Ureter (tissue), 1 donor: ENCODE measurements around the gene PSMA5. TPM values are rescaled to one million over a fixed set of nuclear protein-coding genes. Genes with fewer than 3 reads are reported as not detected.
"Not testable (repeated sequence)": the region's sequence is repeated elsewhere in the genome, so short reads cannot be mapped to it uniquely, and the experiment has no call there.

Source experiments
- DNase-seq: peaks from one replicate; pipeline ENCODE4 v3.0.0-alpha.2; 2020; ENCODE audit warnings: low spot score
- total RNA-seq: library from RNA; stranded (reverse); gene quantifications from one replicate; pipeline ENCODE4 v1.2.4, GENCODE V29; 2023
- donor health status: DM: yes; HTN: yes; CAD: no.

Gene PSMA5
- 78.1 TPM for total RNA-seq

DNA sequence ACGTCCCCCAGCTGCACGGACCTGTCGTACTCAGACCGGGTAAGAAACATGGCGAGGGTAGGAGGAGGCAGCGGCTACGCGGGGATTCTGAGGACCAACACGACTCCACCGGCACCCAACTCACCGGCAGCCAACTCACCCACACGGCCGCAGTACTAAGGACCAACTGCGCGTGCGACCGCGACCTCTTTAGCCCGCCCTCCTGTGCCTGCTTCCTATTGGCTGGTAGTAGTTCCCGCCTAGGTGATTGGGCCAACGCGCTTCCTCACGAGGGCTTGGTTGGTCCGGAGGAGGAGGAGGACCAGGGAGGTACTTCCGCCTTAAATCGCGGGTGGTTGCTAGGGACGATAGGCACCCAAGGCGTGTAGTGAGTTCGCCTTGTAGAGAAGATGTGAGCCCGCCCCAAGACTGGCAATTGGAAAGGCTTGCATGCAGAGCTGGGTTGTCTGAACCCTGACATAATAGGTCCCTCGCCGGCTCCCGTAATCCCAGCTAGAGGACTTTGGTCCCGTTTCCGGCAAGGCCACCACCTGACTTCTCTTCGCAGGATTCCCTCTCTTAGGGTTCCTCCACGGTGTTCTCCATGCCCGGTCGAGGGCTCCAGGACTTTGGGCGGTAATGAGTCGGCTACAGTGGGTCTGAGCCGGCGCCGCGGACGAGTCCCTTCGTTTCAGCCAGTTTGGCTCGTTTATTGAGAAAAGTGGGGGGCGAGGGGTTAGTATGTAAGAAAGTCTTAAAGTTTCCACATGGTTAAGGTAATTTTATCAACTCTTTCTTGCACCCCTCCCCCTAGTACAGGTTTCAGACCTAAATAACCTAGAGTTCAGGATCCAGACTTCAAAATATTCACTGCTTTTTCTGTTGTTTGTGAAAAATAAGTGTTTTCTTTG lies at the start of gene PSMA5:
Gene PSMA5, minus strand, starts transcription at position 168 of the 890 bp plus-strand sequence. Its CDS starts 118 bp downstream, at position 50.
- peak; percentile 98 for DNase-seq

DNA sequence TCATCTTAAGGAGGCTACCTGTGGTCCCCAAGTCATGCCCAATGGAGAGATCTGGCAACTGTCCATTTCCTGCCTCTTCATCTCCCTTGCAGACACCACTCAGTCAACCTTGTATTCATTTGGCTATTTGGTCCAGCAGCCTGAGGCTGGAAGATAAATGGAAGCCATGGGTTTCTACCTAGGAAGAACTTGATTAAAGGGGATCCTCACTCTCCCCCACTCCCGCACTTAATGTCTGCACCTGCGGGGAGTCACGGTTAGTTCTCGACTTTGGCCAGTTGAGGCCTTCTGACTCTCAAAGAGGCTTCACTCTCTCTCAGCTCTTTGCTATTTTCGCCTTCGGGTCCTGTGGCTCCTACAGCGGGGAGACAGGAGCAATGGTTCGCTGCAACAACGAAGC lies 49.0 kb upstream of the PSMA5 start:
- DNase-seq, result no peak

DNA sequence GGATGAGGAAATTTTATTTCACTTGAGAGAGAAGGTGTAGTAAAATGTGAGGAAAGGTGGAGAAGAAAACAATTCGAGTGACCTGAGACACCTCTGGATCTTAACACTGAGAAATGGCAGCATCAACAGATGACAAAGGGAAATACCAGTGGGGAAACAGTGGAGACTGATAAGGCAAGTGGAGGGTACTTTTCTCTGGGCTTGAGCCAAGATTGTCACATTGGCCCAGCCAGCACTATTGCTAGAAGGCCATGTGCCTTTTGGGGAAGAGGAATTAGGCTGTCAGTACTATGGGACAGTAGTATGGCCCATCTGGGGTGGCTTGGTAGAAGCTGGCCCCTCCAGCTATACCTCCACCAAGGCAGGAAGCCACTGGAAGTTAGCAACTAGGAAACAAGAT lies 48.4 kb upstream of the PSMA5 start:
- DNase-seq, result no peak

DNA sequence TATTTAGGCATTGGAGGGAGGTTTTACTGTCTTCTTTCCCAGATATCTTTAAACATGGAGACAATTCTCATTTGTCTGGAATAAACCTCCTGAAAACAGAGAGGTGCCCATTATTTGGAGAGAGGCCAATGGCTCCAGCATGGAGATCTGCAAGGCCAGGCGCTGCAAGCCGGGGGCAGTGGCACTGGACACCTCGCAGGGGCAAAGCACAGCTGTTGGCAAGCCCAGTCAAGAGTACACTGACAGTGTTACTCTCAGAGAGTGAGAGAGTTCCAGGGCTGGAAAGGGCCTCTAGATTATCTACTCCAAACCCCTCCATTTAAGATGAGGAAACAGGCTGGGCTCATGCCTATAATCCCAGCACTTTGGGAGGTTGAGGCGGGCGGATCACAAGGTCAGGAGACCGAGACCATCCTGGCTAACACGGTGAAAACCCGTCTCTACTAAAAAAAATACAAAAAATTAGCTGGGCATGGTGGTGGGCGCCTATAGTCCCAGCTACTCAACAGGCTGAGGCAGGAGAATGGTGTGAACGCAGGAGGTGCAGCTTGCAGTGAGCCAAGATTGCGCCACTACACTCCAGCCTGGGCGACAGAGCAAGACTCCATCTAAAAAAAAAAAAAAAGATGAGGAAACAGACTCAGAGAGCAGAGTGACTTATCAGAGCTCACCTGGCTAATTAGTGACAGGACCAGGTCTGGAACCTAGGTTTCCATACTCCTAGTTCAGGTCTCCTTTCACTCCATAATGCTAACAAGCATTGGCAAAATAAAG lies 47.2 kb upstream of the PSMA5 start:
- DNase-seq, result not testable (repeated sequence)

DNA sequence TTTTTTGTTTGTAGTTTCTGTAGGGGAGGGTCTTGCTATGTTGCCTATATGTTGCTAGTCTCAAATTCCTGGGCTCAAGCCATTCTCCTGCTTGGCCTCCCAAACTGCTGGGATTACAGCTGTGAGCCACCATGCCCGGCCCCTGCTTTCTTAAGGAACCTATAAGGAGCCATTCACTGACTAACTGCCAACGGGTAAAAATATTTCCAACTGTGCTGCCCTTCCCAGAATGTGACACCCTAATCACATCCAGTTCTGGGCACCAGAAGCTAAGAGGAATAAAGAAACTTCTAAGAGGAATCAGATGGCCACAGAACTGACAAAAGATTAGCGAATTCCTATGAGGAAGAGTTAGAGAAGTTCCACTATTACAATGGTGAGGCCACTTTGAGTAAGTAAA lies 46.5 kb upstream of the PSMA5 start:
- no peak for DNase-seq

DNA sequence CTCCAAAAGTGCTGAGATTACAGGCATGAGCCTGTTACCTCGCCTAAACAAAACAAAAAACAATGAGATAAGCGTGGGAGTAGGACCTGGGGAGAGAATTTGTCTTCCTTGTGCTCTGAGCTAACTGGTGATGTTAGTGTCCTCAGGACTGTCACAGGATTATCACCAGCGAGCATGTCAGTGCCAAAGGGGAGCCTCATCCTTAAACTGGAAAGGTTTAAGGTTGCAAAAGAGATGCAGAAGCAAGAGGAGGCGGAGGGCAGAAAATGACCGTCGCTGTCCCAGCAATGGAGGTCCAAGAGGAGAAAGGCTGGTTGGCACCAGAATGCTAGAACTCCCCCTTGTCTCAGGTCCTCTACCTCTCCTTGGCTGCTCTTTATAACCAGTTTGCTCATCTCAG lies 44.0 kb upstream of the PSMA5 start:
- no peak for DNase-seq

DNA sequence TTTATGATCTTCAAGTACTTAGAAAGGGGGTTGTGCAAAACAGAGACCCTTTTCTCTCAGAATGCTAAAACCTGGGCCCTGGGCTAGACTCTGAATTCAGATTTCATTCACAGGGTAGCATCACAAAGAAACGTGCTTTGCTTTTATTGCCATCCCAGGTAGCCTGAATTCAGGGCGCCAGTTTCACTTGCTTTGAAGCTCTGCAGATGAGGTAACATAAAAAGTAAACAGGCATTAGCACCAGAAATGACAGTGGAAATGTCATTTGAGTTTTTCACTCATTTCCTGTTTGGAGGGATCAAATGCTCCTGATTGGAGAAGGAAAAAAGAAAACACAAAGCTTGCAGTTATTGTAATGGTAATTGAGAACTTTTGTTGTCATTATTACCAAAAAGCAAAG lies 42.7 kb upstream of the PSMA5 start:
- DNase-seq, result no peak

DNA sequence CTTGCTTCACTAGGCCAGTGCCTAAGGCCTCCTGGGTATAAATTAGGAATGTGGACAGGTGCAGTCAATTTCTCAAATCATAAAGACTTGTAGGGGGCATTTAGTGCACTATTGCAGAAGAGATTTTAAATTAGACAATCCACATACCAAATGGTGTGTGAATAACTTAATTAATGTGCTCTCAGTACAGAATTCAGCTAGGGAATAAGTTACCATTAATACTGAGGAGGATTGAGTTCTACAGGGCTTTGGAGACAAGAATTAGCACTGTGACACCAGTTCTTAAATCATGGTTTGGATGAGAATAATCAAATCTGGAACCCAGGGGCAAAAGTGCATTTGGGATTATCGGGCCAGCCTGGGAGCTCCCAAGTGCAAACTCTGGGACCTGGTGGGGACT lies 41.8 kb upstream of the PSMA5 start:
- DNase-seq, result no peak

DNA sequence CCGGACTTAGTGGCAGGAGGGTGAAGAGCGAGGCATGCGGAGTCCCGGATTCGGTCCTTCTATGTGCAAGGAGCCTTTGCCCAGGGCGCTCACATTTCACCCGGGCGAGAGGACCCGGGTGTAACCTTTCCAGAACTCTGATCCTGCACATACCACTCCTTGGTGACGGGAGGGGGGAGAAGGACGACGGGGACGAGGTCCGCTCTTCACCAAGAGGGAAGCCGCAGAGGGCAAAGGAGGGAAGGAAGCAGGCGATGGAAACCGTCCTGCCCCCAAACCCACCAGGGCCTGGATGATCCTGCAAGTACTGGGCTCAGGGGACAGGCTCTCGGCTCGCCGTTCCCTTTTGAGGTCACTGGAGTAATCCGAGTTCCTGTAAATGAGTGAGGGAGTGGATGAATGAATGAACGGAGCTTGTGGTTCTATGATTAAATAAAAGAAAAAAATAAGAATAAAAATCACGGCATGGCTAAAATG lies 41.1 kb upstream of the PSMA5 start:
- DNase-seq, result no peak

DNA sequence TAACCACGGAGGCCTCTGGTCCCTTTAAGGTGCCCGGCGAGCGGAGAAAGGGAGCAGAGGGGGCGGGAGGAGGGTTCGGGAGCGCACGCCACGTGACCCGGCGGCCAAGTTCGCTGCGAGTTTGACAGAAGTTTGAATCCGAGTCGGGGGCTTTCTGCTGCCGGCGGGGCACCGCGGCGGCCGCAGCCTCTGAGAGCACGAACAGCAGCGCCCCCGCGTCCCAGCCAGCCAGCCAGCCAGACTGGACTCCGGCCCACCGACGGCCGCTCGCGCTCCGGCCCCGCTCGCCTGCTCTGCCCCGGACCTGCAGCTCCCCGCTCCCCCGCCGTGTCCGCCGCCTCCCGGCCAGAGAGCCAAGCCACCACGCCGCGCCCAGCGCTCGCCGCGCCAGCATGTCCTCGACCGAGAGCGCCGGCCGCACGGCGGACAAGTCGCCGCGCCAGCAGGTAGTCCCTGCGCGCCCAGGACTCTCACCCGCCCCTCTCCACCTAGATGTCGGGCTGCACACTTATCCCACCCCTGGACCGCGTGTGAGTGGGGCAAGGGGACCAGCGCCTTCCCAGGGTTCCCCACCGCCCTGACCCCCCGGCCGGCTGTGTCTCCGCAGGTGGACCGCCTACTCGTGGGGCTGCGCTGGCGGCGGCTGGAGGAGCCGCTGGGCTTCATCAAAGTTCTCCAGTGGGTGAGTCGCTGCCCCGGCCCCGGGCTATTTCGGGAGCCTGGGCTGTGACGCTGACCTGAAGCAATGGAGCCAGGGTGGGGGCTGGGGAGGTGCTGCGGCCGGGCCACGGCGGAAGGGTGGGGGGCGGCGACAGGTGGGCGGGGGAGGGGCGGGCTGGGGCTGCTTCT lies 40.4 kb upstream of the PSMA5 start, which contains the start of gene SYPL2:
Gene SYPL2, plus strand, starts transcription at position 95 of the 849 bp plus-strand sequence. Its CDS starts 298 bp downstream, at position 393.
- DNase-seq, result no peak

DNA sequence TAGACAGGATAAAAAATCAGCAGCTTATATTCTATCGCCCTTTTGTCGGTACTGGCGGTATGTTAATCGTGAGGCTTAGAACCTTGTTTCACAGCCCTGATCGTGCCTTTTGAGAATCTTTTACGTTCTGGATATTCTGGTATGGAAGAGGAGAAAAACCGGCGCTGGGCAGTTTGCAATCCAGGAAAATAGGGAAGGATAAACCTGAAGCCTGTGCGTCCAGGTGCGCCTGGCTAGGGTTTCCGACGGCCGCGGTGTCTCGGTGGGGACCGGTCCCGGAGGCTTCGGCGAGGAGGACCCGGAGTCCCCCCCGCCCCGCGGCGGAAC lies 39.8 kb upstream of the PSMA5 start:
- DNase-seq, result no peak

DNA sequence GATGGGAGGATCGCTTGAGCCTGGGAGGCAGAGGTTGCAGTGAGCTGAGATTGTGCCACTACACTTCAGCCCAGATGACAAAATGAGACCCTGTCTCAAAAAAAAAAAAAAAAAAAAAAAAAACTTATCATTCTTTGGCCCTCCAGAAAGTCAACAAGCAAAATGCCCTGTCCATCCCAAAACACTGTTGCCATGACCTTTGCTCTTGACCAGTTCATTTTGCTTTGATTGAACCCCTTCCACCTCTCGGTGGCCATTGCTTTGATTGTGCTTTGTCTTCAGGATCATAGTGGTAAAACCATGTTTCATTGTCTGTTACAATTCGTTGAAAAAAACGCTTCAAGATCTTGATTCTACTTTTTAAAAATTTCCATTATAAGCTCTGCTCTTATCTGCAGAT lies 31.6 kb upstream of the PSMA5 start:
- DNase-seq, result no peak

DNA sequence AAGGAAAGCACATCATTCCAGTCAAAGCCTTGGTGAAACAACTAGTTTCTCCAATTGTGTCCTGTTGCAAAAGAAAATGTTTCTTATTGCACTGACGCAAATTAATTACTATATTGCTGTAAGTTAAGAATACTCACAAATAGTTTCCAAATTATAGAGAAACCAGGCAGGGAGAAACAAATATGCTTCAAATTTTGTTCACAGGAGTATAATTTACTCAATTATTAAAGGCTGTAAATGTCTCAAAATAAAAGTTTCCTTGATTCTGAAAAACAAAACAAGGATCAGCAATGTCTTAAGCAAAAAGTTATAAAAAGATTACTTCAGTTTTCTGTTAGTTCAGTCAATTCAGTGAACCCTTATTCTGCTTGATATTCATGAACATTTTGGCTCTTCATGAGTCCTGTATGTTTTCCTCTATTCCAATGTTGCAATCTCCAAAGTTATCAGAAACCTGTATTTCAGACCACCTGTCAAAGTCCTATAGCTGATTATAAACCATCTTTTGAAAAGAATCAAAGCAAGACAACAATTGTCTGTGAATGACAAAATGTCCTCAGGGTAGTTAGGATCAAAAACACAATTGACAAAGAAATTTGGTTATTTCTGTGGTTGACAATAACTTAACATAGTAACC lies 28.4 kb upstream of the PSMA5 start:
- no peak for DNase-seq

DNA sequence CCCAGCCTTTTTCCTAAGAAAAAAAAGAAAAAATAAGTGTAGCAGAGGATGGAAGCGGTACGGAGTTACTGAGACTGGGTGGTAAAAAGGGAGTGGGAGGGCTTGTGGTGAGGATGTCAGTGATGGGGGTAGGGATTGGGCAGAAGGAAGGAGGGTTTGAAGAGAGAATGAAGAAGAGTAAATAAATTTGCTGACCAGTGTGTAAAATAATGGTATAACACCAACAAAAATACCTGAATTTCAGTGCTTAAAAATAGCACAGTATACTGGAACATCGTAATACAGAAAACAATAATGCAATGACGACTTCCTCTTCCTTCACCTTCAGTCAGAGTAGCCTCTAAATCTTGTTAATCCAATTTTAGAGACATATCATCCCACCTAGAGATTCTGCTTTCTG lies 21.3 kb upstream of the PSMA5 start:
- DNase-seq, result no peak

DNA sequence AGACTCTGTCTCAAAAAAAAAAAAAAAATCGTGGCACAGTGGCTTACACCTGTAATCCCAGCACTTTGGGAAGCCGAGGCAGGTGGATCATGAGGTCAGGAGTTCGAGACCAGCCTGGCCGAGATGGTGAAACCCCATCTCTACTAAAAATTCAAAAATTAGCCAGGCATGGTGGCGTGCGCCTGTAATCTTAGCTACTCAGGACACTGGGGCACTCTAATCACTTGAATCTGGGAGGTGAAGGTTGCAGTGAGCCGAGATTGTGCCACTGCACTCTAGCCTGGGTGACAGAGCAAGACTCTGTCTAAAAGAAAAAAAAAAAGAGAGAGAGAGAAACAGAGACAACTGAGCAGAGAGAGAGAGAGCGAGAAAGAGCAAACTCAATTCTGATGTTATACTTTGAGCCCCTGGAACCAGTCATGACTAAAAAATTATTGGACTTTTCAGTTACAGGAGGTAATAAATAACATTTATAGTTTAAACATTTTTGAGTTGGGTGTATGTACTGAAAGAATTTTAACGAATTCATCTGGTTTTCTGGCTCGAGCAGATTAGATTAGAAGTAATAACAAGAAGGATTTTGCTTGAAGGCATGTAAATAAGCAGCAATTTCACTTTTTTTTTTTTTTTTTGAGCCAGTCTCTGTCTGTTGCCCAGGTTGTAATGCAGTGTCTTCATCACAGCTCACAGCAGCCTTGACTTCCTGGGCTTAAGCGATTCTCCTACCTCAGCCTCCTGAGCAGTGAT lies 19.9 kb upstream of the PSMA5 start:
- DNase-seq, result not testable (repeated sequence)

DNA sequence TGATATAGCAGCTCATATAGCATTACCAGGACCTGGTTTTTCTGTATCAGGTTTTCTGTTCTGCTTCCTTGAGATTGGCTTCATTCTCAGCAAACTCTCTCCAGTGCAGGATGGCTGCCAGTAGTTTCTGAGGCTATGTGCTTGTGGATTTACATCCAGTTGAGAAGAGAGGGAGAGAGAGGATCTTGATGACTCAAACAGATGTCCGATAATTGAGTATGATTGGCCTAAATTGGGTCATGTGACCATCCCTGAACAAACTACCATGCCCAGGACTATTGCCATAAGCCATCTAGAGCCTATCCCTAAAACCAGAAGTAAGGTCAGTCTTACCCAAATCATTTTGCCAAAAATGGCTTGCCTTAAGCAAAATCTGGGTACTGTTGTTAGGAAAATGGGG lies 18.1 kb upstream of the PSMA5 start:
- DNase-seq, result no peak

DNA sequence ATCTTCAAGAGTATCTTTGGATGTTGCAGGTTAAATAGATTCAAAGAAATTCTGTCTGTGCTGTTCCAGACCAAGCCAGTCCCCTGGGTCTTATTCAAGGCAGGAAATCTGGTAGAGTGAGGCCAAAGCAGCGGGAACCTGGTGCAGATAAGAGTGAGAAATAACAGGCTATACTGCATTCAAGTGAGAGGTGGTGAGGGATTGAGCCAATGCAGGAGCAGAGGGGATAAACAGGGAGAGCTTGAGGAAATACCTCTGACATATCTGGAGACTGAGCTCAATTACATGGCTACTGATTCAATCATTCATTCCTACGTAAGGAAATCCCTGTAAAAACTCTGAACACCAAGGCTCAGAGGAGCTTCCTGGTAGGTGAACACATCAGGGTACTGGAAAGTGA lies 17.2 kb upstream of the PSMA5 start:
- no peak for DNase-seq

DNA sequence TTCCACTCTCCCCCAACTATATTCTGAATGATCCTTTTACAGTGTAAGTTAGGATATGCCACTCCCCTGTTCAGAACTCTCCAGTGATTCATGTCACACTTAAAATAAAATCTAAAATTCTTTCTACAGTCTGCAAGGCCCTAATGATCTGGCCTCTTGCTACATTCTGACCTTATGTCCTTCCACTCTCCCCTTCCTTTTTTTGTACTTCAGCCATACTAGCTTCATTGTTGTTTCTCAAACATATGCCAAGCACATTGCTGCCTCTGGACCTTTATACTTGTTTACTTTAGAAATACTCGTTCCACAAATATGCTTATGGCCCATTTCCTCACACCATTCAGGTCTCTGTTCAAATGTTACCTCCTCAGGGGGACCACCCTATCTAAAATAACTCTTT lies 14.8 kb upstream of the PSMA5 start:
- DNase-seq, result no peak

DNA sequence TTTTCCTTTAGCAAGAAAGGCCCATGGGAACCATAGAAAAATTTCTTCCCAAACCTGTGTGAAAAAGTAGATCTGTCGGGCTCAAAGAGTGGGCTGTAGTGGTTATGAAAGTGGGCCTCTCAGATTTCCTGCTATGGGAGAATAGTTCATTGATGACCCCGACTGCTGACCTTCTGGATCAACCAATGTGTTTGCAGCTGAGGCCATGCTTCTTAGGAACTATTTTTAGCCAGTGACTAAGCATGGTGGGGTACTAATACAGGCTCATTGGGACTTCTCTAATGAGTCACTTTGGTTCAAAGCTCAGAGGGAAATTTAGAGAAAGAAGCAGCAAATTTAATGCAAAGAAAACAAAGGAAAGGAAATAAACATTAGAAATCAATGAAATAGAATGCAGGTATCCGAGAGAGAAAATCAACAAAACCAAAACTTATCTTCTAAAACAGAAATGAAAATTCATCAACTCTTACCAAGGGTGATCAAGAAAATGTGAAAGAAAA lies 12.6 kb upstream of the PSMA5 start:
- DNase-seq, result no peak

DNA sequence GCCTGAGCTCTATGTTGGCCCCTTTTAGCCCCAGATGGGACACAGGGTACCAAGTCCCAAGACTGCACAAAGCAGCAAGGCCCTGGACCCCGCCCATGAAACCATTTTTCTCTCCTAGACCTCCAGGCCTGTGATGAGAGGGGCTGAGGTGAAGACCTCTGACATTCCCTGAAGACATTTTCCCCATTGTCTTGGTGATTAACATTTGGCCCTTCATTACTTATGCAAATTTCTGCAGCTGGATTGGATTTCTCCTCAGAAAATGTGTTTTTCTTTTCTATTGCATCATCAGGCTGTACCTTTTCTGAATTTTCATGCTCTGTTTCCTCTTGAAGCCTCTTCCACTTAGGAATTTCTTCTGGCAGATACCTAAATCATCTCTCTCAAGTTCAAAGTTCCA lies 8.2 kb upstream of the PSMA5 start:
- no peak for DNase-seq

DNA sequence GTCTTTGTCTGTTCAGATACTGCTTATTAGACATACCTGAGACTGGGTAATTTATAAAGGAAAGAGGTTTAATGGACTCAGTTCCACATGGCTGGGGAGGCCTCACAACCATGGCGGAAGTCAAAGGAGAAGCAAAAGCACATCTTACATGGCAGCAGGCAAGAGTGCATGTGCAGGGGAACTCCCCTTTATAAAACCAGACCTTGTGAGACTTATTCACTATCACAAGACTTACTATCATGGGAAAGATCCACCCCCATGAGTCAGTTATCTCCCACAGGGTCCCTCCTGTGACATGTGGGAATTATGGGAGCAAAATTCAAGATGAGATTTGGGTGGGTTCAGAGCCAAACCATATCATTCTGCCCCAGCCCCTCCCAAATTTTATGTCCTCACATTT lies 7.1 kb upstream of the PSMA5 start:
- no peak for DNase-seq
